ENCODE data around the gene DGKA.

DNA sequence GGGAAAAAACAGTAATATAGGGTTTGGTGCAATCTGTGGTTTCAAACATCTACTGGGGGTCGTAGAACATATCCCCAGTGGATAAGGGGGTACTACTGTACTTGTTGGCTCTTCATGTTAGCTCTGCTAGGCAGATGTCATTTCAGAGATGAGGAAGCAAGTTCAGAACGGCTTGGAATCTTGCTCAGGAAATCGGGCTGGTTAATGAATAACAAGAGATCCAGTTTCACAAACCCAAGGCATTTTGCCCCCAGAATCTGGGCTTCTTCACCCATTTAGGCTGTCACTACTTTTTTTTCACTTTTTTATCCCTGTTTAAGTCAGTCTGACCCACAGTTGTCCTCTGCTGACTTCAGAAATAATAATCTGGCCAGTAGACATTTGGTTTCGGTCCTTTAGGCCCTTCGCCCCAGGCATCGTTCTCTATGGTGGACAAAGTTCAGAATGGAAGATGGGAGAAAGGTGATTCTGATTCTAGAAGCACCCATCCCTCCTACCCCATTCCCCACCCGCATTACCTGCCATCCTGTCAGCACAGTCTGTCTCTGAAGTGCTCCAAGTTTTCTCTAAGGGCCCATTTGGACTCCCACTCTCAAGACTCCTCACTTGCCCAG, 70.6 kb downstream of the DGKA start:
- TF ChIP-seq, protein P1, sequence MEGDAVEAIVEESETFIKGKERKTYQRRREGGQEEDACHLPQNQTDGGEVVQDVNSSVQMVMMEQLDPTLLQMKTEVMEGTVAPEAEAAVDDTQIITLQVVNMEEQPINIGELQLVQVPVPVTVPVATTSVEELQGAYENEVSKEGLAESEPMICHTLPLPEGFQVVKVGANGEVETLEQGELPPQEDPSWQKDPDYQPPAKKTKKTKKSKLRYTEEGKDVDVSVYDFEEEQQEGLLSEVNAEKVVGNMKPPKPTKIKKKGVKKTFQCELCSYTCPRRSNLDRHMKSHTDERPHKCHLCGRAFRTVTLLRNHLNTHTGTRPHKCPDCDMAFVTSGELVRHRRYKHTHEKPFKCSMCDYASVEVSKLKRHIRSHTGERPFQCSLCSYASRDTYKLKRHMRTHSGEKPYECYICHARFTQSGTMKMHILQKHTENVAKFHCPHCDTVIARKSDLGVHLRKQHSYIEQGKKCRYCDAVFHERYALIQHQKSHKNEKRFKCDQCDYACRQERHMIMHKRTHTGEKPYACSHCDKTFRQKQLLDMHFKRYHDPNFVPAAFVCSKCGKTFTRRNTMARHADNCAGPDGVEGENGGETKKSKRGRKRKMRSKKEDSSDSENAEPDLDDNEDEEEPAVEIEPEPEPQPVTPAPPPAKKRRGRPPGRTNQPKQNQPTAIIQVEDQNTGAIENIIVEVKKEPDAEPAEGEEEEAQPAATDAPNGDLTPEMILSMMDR (conservative IDR thresholded peaks at IDR 0.05; ENCODE audit: low read length): no peak
- no peak for TF ChIP-seq EZH2phosphoT487 (IDR thresholded peaks at IDR 0.05; ENCODE audit: borderline replicate concordance)

Measured in Loucy (cell line).